Measurements from ENCODE around the gene KIAA1614.

KIAA1614 gene

DNA sequence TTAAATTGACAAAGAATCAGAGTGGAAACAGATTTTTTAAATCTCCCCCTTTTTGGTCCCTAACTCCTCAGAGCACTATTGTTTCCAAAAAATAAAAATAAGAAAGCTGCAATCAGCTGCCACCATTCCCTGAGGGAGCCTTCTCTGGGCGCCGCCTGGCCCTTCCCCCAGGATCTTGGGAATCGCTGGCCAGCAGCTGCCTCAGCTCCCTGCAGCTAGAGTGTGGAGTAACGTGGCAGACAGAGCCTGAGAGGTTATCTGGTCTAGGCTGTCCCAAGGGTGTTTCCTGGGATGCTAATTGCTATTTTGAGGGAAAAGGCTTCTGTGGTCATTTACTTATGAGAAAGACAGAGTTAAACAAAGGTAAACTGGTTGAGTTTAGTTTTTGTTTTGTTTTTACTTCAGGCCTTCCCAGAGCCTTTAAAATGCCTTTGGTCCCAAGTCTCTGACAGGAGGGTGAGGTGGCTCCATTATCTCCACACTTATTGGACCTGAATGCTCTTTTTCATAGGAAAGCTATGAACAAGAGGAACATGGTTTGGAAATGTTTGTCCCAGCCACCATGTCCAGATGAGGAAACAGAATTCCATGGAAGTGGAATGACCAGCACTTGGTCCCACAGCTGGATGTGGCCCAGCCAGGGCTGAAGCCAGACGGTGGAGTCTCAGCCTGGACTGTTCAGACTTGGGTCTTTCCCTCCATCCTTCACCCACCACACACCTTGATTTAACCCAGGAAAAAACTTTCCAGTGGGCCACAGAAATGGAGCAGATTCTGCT is 14.1 kb upstream of the KIAA1614 start:
- Histone ChIP-seq H3K27ac (no peak overlapping the region), H3K4me3 (no peak overlapping the region)
- no peak for TF ChIP-seq CTCF (IDR thresholded peaks at IDR 0.05)
- no peak for DNase-seq (ENCODE audit: low spot score)

DNA sequence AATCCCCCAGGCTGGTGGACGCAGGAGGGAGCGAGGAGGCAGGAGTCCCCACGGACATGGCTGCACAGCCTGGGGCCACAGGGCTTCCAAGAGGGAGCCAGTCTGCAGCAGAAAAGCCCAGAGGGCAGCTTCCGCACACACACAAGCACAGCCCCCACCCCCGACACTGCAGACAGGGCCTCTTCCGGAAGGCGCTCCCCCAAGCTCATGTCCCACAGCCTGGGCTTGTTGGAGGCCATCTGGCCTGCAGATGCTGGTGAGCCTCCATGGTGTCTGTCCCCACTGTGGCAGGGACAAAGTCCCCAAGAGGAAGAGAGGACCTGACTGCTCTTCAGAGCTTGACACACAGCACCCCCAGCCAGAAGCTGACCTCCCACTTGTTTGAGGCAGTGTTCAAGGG is 13.4 kb upstream of the KIAA1614 start:
- no peak overlapping the region for H3K27ac ChIP-seq
- DNase-seq (ENCODE audit: low spot score): no peak
- H3K4me3 ChIP-seq: no peak overlapping the region
- no peak for TF ChIP-seq CTCF (IDR thresholded peaks at IDR 0.05)

- no peak overlapping the region for H3K4me3 ChIP-seq
- no peak overlapping the region for H3K27ac ChIP-seq
- no peak for DNase-seq (ENCODE audit: low spot score)
- no peak for TF ChIP-seq CTCF (IDR thresholded peaks at IDR 0.05)
These were observed 11.4 kb upstream of the KIAA1614 start for GRCh38 chr1:180901076-180901990.

GRCh38 chr1:180902541-180902940 is 10.2 kb upstream of the KIAA1614 start:
- Histone ChIP-seq H3K27ac (no peak overlapping the region), H3K4me3 (no peak overlapping the region)
- no peak for DNase-seq (ENCODE audit: low spot score)
- TF ChIP-seq CTCF (IDR thresholded peaks at IDR 0.05): no peak

- H3K27ac ChIP-seq: no peak overlapping the region
- no peak overlapping the region for H3K4me3 ChIP-seq
- no peak for DNase-seq (ENCODE audit: low spot score)
- TF ChIP-seq CTCF (IDR thresholded peaks at IDR 0.05): no peak
These were observed 6.8 kb upstream of the KIAA1614 start for GRCh38 chr1:180905927-180906326.

DNA sequence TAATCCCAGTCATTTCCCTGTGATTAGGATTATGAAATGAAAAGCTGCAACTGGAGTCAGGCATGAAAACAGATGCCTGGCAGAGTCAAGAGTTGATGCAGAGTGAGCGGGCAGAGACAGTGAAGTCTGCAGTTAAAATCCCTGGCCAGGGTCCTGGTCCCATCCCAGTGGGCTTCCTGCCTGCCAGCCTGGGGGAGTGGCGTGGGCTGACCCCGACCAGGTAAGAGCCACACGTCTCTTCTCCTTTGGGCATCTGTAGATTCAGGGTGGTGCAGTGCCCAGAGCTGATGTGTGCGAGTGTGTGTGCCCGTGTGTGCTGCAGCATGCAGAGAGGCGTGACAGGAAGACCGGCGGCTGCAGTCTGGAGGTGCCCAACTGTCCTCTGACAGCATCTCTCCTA is 6.2 kb upstream of the KIAA1614 start:
- no peak for DNase-seq (ENCODE audit: low spot score)
- Histone ChIP-seq H3K27ac (no peak overlapping the region), H3K4me3 (no peak overlapping the region)
- no peak for TF ChIP-seq CTCF (IDR thresholded peaks at IDR 0.05)
